Measurements from ENCODE around the gene C1QC.
A peak's percentile ranks its signal among the peaks of the same experiment; 100 is the strongest.

C1QC gene

DNA sequence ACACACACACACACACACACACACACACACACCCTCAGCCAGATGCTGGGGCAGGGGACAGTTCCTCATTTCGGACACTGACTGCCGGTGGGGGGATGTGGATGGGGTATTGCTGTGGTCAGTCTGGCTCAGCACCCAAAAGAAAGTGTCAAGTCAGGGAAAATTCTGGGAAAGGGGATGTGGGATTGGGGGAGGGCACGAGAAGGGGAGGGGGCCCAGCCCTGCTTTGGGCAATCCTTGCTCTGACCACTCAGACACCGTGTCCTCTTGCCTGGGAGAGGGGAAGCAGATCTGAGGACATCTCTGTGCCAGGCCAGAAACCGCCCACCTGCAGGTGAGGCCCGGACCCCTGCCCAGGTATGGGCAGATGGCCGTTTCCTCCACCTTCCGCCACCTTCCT, at the start of gene C1QC:
C1QC (plus strand) TSS at position 253 of the 400 bp plus-strand sequence. CDS start 391 bp downstream, outside the sequence.
- no peak for DNase-seq (ENCODE audit: low read depth in 3 of 3)

DNA sequence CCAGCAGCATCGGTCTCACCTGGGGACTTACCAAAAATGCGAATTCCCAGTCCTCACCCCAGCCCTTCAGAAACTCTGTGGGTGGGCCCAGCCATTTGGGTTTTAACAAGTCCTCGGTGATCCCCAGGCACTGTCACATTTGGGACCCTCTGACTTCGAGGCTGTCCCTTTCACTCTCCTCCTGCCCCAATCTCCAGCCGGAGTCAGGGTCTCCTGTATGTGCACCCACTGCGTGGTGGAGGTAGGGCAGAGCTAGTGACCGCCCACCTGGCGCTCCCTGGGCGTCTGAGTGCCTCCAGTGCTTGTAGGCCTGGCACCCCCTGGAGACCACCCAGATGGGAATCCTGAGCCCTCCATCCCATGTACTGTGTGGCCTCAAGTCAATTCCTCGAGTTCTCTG, 49.0 kb upstream of the C1QC start:
- DNase-seq (ENCODE audit: low read depth in 3 of 3): no peak

DNA sequence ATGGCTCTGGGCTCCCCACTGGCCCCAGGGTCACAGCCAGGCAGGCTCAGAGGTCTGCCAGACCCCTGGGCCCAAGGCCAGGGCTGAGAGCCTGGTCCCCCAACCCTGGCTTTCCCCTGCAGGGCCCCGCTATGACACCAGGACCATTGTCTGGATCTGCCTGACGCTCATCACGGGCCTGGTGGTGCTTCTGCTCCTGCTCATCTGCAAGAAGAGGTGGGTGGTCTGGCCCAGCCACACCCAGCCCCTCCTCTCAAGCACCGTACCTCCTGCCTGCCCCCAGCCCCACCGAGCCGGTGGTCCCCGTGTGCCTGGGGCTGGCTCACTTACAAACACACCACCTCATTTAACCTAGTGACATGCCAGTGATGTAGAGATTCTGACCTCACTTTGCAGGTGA, 48.3 kb upstream of the C1QC start:
- DNase-seq (ENCODE audit: low read depth in 3 of 3): no peak

DNA sequence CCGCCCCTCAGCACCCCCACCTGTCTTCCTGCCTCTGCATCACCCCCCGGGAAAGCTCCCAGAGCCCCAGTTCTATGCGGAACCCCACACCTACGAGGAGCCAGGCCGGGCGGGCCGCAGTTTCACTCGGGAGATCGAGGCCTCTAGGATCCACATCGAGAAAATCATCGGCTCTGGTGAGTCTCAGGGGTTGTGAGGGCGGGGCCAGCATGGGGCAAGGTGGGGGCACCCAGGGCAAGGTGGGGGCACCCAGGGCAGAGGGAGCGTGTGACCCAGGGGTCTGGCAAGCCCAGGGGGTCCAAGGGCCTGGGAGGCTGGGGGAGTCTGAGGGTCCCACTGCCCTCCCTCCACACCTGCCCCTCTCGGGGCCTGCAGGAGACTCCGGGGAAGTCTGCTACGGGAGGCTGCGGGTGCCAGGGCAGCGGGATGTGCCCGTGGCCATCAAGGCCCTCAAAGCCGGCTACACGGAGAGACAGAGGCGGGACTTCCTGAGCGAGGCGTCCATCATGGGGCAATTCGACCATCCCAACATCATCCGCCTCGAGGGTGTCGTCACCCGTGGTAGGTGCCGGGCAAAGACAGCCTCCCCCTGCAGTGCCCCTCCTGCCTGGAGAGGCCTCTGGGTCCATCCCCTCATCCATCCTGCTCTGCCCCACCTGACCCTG, 46.0 kb upstream of the C1QC start:
- no peak for DNase-seq (ENCODE audit: low read depth in 3 of 3)

DNA sequence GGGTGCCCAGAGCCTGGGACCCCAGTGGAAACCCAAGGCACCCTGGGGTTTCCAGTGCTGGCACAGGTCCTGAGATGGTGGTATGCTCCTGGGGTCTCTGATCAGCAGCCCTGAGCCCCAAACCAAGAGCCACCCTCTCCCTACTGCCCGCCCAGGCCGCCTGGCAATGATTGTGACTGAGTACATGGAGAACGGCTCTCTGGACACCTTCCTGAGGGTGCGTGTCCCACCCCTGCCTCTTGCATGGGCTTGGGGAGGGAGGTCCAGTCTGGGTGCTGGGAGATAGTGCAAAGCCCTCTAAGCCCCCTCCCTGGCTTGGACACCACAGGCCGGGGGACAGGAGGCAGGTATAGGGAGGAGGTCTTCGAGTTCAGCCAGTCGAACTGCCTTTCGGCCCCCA, 45.4 kb upstream of the C1QC start:
- no peak for DNase-seq (ENCODE audit: low read depth in 3 of 3)

DNA sequence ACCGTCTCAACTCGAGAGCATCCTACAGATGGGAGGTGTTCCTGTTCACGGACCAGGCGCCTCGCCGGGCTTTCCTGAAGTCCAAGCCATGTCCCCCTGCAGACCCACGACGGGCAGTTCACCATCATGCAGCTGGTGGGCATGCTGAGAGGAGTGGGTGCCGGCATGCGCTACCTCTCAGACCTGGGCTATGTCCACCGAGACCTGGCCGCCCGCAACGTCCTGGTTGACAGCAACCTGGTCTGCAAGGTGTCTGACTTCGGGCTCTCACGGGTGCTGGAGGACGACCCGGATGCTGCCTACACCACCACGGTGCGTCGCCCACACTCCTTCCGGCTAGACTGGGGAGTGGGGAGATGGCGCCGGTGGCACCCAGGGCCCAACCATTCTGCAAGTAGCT, 44.7 kb upstream of the C1QC start:
- no peak for DNase-seq (ENCODE audit: low read depth in 3 of 3)

DNA sequence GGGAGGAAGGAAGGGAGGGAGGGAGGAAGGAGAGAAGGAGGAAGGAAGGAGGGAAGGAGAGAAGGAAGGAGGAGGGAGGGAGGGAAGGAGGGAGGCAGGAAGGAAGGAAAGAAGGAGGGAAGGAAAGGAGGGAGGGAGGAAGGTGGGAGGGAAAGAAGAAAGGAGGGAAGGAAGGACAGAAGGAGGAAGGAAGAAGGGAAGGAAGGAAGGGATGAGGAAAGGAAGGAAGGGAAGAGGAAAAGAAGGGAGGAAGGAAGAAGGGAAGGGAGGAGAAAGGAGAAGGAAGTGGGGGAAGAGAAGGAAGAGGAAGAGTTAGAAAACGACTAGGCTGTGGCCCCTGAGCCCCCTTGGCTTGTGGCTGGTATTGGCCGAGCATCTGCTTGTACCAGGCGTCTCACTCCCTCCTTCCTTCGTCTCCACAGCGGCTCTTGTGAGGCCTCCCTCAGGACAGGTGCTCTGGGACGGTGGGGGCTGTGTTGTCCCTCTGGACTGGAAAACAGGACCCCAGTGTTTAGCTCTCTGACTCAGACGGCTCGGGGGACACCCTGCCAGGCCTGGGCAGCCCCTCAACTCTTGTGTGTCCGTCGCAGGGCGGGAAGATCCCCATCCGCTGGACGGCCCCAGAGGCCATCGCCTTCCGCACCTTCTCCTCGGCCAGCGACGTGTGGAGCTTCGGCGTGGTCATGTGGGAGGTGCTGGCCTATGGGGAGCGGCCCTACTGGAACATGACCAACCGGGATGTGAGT, 43.2 kb upstream of the C1QC start:
- no peak for DNase-seq (ENCODE audit: low read depth in 3 of 3)

DNA sequence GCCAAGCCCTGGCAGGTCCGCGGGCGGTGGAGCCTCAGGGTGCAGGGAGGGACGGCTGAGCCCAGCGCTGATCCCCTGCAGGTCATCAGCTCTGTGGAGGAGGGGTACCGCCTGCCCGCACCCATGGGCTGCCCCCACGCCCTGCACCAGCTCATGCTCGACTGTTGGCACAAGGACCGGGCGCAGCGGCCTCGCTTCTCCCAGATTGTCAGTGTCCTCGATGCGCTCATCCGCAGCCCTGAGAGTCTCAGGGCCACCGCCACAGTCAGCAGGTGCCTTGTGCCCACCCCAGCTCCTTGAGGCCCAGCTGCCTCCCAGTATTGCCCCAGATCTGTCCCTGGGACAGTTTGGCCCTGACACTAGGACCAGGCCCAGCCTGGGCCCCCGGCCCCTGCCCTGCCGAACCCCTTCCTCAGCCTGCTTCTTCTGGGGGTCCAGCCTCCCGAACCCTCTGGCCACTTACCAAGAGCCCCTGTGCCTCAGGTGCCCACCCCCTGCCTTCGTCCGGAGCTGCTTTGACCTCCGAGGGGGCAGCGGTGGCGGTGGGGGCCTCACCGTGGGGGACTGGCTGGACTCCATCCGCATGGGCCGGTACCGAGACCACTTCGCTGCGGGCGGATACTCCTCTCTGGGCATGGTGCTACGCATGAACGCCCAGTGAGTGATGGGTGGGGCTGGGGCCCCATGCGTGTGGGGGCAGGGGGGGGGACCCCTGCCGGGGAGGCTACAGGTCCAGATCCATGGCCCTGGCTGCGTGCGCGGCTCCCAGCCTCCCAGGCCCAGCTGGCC, 42.4 kb upstream of the C1QC start:
- DNase-seq (ENCODE audit: low read depth in 3 of 3): no peak

DNA sequence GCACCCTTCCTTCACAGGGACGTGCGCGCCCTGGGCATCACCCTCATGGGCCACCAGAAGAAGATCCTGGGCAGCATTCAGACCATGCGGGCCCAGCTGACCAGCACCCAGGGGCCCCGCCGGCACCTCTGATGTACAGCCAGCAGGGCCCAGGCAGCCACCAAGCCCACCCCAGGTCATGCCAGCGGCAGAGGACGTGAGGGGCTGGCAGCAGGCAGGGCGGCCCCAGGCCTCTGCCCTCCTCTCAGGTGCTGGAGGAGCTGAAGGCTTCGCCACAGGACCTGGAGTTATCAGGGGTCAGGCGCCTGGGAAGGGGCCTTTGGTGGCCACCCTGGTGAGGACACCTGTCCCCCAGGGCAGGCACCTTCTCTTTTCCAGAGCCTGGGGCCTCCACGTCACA, 41.8 kb upstream of the C1QC start:
- no peak for DNase-seq (ENCODE audit: low read depth in 3 of 3)

DNA sequence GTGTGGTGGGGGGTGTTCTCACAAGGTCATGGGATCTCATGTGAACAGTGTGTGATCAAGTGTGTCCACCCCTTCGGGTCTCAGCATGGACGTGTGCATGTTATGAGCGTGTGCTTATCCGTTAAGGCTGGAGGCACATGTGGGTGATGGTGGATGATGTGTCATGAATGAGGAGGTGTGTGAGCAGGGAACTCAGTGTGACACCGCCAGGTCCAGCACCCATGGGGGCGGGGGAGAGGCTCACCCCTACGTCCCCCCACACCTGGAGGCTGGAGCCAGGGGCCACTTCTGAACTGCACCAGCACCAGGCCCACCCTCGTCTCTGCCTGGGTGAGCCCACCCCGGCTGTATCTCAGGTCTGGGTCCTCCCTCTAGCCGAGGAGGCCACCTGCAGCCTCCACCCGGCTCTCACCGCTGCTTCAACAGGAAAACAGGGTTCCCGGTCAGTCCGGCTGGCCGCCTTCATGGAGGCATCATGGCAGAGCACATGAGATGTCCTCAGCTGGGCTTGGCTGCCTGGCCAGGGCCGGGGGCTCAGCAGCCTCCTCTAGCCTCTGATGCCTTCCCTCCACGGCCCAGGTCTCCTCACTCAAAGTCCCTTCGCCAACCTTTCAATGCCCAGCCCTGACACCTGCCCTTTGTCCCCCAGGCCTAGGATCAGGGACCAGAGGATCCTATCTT, 41.2 kb upstream of the C1QC start:
- no peak for DNase-seq (ENCODE audit: low read depth in 3 of 3)

DNA sequence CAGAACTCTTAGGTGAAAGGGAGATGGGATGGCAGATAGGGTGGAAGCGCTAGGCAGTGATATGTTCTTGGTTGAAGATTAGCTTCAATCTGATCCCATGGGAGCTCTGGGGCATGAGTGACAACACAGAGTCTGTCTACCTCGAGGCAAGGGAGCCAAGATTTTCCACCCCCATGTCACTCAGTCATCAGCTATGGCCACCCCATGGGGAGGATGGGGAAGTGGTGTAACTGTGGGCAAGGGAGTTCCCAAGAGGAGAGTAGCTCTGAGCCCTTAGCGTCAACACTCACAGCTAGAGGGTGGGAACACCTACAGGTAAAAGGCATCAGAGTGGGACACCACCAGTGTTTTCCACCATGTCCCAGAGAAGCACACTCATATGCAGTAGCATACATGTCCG, 37.3 kb upstream of the C1QC start:
- DNase-seq (ENCODE audit: low read depth in 3 of 3): no peak

DNA sequence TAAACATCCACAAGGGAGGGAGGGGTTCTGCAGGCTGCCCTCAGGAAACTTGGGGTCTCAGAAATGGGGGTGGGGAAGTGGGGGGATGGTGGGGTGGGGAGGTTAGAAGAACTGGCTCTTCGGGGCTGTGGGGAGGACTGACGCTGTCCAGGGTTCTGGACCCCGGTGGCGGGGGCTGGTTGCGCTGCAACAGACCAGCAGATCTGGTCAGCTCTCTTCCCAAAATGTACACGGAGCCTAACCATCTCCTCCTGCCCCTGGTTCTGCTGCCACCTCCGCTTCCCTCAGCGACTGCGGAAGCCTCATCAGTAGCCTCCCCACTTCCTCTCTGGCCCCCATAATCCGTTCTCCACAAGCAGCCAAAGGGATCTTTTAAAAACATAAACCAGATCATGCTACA, 36.3 kb upstream of the C1QC start:
- no peak for DNase-seq (ENCODE audit: low read depth in 3 of 3)

DNA sequence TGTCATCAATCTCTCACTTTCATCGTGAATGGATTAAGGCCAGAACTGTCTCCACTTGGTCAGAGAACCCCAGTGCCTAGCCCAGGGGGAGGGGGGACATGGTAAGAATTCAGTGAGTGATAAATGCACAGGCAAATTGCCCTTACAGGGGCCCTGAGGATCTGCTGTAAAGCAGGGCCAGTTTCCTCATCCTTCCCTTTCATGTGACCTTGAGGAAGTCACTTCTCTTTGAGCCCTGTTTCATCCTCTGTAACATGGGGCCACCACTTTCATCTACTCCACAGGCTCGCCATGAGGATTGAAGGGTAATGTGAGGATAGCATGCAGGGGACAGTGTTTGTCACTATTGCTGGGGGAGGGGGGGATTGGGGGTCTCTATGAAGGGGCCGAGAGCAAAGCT, 35.1 kb upstream of the C1QC start:
- no peak for DNase-seq (ENCODE audit: low read depth in 3 of 3)

DNA sequence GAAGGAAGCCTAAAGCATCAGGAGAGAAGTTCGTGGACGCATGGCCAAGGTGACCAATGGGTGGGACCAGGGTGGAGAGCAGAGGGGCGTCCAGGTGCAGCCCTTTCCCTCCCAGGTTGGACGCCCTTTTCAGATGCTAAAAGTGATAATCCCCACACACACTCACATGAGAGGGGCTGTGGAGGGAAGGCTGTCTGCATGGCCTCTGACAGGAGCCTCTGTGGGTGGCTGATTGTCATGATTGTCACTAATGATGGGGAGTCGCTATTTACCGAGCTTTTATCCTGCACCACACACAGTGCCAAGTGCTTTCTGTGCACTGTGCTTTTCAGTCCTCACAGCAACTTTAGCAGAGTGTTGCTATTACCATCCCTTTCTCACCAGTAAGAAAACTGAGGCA, 34.1 kb upstream of the C1QC start:
- no peak for DNase-seq (ENCODE audit: low read depth in 3 of 3)

DNA sequence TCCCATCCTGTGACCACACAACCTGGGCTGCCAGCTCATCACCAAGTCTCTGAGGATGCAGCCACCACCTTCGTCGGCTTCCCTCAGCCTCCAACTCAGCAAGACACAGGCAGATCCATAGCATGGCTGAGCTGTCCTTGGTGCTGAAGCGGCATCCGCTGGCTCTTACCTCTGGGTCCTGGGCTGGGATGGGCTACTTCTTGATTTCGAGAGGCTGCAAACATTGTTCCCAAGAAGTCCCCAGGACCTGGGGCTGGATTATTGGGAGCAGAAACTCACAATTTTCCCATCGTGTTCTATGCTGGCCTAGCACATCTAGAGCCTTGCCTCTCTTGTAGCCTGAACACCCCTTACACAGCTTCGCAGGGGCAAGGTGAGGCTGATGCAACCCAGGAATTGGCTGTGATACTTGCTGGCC, 31.9 kb upstream of the C1QC start:
- peak in 1 of 3 experiments; percentile 11 for DNase-seq (ENCODE audit: low read depth in 3 of 3)

DNA sequence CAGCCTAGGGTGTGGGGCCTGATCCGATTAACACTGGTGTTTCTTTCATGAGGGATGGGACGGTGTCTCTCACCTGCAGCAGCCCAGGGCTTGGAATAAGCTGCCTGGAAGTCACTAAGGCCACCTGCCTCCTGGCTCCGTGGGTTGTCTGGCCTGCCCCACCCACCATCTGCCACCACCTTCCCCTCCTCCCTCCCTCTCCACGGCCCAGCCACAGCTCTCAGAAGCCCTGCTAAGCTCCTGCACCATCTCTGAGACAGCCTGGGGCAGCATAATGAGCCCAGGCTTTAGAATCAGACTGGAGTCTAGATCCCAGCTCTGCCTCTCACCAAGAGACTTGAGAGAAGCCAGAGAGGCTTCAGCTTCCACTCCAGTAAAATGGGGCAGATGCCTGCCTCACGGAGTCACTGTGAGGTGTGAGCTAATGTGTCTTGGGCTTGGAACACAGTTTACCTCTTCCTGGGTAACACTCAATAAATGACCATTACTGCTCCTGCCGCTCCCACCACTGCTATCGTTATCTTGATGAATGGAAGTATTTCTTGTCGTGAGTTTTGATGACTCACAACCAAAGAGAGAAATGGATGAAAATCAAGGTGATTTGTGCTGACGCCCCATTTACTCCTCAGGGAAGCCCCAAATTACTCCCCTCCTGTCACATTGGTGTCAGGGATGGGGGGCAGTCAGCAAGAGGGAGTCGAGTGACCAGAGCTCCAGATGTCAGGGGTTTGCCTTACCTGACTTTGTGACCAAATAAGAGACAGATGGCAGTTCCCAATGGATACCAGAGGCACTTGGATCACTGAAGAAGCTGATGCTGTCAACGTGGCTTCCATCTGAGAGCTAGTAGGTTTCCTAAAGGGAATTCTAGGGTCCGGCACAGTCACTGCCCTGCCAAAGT, 30.5 kb upstream of the C1QC start:
- DNase-seq (ENCODE audit: low read depth in 3 of 3): no peak

DNA sequence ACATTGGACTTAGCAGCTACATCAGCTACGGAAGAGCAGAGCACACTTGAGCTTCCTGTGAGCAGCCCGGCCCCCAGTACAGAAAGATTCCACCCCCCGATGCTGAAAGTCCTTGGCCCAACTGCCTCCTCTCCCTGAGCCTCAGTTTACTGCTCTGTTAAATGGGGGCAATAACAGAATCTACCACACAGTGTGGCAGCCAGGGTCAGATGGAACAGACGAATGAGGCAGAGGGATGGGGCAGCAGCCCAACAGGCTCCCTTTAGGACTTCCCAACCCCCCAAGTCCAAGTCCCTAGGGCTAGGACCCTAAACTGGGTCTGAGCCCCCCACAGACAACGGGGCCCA, 29.9 kb upstream of the C1QC start:
- no peak for DNase-seq (ENCODE audit: low read depth in 3 of 3)

DNA sequence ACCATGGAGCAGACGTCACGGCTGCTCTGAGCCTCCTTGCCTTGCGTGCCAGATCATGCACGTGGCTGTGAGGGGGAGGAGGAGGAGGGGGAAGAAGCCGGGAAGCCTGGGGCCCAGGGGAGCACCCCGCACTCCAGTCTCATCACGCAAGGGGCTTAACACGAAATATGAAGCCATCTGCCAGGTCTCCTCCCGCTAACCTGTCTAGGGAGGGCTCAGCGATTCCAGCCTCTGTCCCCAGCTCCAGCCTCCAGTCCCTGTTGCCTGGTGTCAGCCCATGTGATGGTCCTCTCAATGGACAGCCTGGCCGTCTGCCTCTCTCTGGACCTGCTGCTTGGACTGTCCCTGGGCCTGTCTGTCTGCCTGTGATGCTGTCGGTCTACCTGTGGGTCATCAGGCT, 29.5 kb upstream of the C1QC start:
- DNase-seq (ENCODE audit: low read depth in 3 of 3): no peak

DNA sequence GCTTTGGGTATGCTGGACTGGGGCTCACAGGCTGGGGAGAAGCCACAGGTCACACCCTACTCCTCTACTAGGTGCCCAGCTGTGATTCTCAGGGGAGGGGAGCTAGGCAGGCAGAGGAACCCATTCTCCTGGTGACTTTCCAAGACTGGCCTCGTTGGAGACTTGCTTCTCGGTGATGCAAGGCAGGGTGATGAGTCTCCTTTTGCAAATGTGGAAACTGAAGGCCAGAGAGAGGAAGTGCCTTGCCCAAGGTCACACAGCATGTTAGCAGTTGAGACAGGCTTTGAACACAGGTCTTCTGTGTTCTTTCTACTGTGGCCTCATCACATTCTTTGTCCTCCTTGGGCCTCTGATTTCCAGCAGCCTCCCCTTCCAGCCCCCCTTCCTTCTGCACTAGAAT, 27.5 kb upstream of the C1QC start:
- DNase-seq (ENCODE audit: low read depth in 3 of 3): no peak

DNA sequence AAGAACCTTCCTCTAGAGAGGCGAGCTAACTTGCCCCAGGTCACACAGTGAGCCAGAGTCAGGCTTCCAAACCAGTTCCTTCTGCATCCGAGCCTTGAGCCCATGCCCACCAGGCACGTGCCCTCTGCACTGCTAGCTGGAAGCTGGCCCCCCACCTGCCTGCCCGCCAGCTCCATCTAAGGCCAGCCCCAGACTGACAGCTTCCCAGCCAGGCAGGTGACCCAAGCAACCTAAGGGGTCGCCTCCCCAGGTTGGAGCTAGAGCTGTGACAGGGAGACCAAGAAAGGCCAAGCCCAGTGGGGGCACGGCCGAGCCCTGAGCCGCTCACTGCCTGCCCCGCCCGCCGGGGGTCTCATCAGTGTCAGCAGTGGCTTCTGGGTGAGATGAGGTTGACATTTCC, 26.9 kb upstream of the C1QC start:
- DNase-seq (ENCODE audit: low read depth in 3 of 3): no peak

DNA sequence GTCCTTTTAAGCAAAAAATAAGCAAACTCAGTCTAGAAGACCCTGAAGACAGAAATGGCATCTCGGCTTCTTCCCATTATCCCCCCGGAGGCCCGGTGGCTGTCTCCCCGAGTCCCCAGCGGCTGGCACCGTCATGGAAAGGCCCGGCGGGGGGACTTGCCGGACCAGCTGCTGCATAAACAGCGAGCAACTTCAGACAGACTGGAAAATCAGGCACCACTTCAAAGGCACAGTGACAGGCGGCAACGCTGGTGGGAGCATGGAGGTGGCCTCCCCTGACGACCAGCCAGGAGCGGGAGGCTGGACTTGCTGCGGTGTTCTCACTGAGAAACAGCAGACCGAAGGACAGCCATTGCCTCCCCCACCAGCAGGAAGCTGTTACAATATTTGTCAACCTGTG, 25.4 kb upstream of the C1QC start:
- no peak for DNase-seq (ENCODE audit: low read depth in 3 of 3)

Data from stimulated activated CD4-positive, alpha-beta T cell treated with anti-CD3 and anti-CD28 coated beads, TNF-alpha, amount 100 ng/mL, for 24 hours (primary cell).